CD1c-positive myeloid dendritic cell (primary cell): Measurements from ENCODE around the gene CYTH4.
"Not testable (repeated sequence)": the region's sequence is repeated elsewhere in the genome, so short reads cannot be mapped to it uniquely, and the experiment has no call there.

Experiments
- DNase-seq: peaks from one replicate; pipeline ENCODE4 v3.0.0-alpha.2; 2016; ENCODE audit errors: extremely low spot score

CYTH4 gene

GRCh38 chr22:37282385-37282677, at the start of gene CYTH4:
TSS of gene CYTH4 (plus strand) at chr22:37282508. CDS start at chr22:37282570, 62 bp downstream.
- peak; percentile 93 for DNase-seq

GRCh38 chr22:37233371-37233750, 48.9 kb upstream of the CYTH4 start:
- DNase-seq = not testable (repeated sequence)

- DNase-seq = no peak
These were observed 48.3 kb upstream of the CYTH4 start for GRCh38 chr22:37233751-37234631.

- no peak for DNase-seq
These were observed 47.3 kb upstream of the CYTH4 start for GRCh38 chr22:37234736-37235711.

- peak; percentile 63 for DNase-seq
These were observed 46.3 kb upstream of the CYTH4 start for GRCh38 chr22:37235897-37236607.

GRCh38 chr22:37237371-37238268, 44.7 kb upstream of the CYTH4 start:
- DNase-seq = no peak

GRCh38 chr22:37239336-37240239, 42.7 kb upstream of the CYTH4 start:
- DNase-seq = no peak

GRCh38 chr22:37240240-37240940, 41.9 kb upstream of the CYTH4 start:
- no peak for DNase-seq

- no peak for DNase-seq
These were observed 41.4 kb upstream of the CYTH4 start for GRCh38 chr22:37240941-37241320.

- DNase-seq = peak; percentile 71
These were observed 40.8 kb upstream of the CYTH4 start for GRCh38 chr22:37241351-37242142.

- peak; percentile 95 for DNase-seq
These were observed 39.9 kb upstream of the CYTH4 start for GRCh38 chr22:37242395-37242918.

- DNase-seq = peak; percentile 39
These were observed 38.8 kb upstream of the CYTH4 start for GRCh38 chr22:37243402-37244113.

- DNase-seq = peak; percentile 91
These were observed 38.0 kb upstream of the CYTH4 start, which contains the start of gene RAC2 for GRCh38 chr22:37244114-37244921. TSS of gene RAC2 (minus strand) at chr22:37244269. CDS start at chr22:37244148, 121 bp downstream.

- DNase-seq = peak; percentile 59
These were observed 37.2 kb upstream of the CYTH4 start for GRCh38 chr22:37244922-37245722.

- DNase-seq = no peak
These were observed 36.6 kb upstream of the CYTH4 start for GRCh38 chr22:37245740-37246139.

- DNase-seq = no peak
These were observed 34.1 kb upstream of the CYTH4 start for GRCh38 chr22:37248251-37248650.
